HepG2 (cell line): ENCODE measurements around the gene FGD2. TPM values are rescaled to one million over a fixed set of nuclear protein-coding genes. Genes with fewer than 3 reads are reported as not detected.

ENCODE experiments used
- ARNT ChIP-seq: fragments of 450-650 bp; IDR thresholded peaks from 2 replicates; pipeline ENCODE4 v1.6.1; 2017
- FUBP1 ChIP-seq: sonication (generic); formaldehyde crosslinking; IDR thresholded peaks from 2 replicates; pipeline ENCODE4 v1.5.1; 2020; ENCODE audit warnings: missing genetic modification reagents, mild to moderate bottlenecking, borderline replicate concordance
- PLRG1 ChIP-seq: fragments of 450-650 bp; conservative IDR thresholded peaks from 2 replicates; pipeline ENCODE4 v1.6.1; 2016
- RARG ChIP-seq: sonication (generic); formaldehyde crosslinking; IDR thresholded peaks from 2 replicates; pipeline ENCODE4 v1.4.0; 2020; ENCODE audit warnings: low read depth, mild to moderate bottlenecking, missing genetic modification reagents
- SMAD9 ChIP-seq: sonication (generic); formaldehyde crosslinking; IDR thresholded peaks from 2 replicates; pipeline ENCODE4 v1.5.1; 2020; ENCODE audit warnings: mild to moderate bottlenecking, missing genetic modification reagents
- SOX6 ChIP-seq, 2 experiments: fragments of 450-650 bp in 1 of 2; sonication (generic) in 1 of 2; formaldehyde crosslinking in 1 of 2; IDR thresholded peaks; 2 replicates each; pipeline versions ENCODE4 v1.4.0 to v1.6.1; 2017 to 2020; ENCODE audit warnings: antibody characterized with exemption in 1 of 2, mild to moderate bottlenecking in 1 of 2, missing genetic modification reagents in 1 of 2
- TBX3 ChIP-seq: fragments of 450-650 bp; IDR thresholded peaks from 2 replicates; pipeline ENCODE4 v1.6.1; 2017; ENCODE audit warnings: antibody characterized with exemption, mild to moderate bottlenecking, inconsistent platforms, borderline replicate concordance
- THRA ChIP-seq: sonication (generic); formaldehyde crosslinking; IDR thresholded peaks from 2 replicates; pipeline ENCODE4 v1.4.0; 2020; ENCODE audit warnings: missing genetic modification reagents, borderline replicate concordance
- ZBTB1 ChIP-seq: sonication (generic); formaldehyde crosslinking; IDR thresholded peaks from 2 replicates; pipeline ENCODE4 v1.4.0; 2020; ENCODE audit warnings: missing genetic modification reagents, borderline replicate concordance
- ZBTB21 ChIP-seq: sonication (generic); formaldehyde crosslinking; IDR thresholded peaks from 2 replicates; pipeline ENCODE4 v1.4.0; 2020; ENCODE audit warnings: missing genetic modification reagents
- ZBTB3 ChIP-seq: sonication (generic); formaldehyde crosslinking; IDR thresholded peaks from 2 replicates; pipeline ENCODE4 v1.4.0; 2020; ENCODE audit warnings: low read depth, mild to moderate bottlenecking, moderate library complexity, missing genetic modification reagents, borderline replicate concordance
- ZEB1 ChIP-seq: IDR thresholded peaks from 2 replicates; pipeline ENCODE4 v1.6.1; 2012; ENCODE audit warnings: mild to moderate bottlenecking, low read depth, inconsistent platforms; ENCODE audit not compliant: insufficient replicate concordance
- ZFP41 ChIP-seq: sonication (generic); formaldehyde crosslinking; IDR thresholded peaks from 2 replicates; pipeline ENCODE4 v1.4.0; 2020; ENCODE audit warnings: mild to moderate bottlenecking, missing genetic modification reagents, borderline replicate concordance
- ZNF124 ChIP-seq: sonication (generic); formaldehyde crosslinking; IDR thresholded peaks from 2 replicates; pipeline ENCODE4 v1.4.0; 2020; ENCODE audit warnings: missing genetic modification reagents
- ZNF205 ChIP-seq: IDR thresholded peaks from 2 replicates; pipeline ENCODE4 v1.6.1; 2018; ENCODE audit warnings: missing biosample characterization, missing genetic modification reagents
- ZNF207 ChIP-seq: fragments of 450-650 bp; IDR thresholded peaks from 2 replicates; pipeline ENCODE4 v1.6.1; 2016; ENCODE audit warnings: antibody characterized with exemption, borderline replicate concordance
- ZNF446 ChIP-seq: sonication (generic); formaldehyde crosslinking; IDR thresholded peaks from 2 replicates; pipeline ENCODE4 v1.5.0; 2020; ENCODE audit warnings: mild to moderate bottlenecking, missing genetic modification reagents
- ZNF513 ChIP-seq: sonication (generic); formaldehyde crosslinking; conservative IDR thresholded peaks from 2 replicates; pipeline ENCODE4 v1.5.0; 2020; ENCODE audit warnings: missing genetic modification reagents
- ZNF792 ChIP-seq: IDR thresholded peaks from 2 replicates; pipeline ENCODE4 v1.6.1; 2016
- polyA plus RNA-seq, 8 experiments: library from polyadenylated mRNA; depleted of rRNA in 3 of 8; stranded (reverse) in 7 of 8; unstranded in 1 of 8; fragments of >200 nt; fragmentation: Illumina TruSeq in 4 of 8; extraction: Trizol in 4 of 8; gene quantifications; 2 replicates each; pipeline versions ENCODE4 v1.2.1 to v1.2.3, GENCODE V29; 2011 to 2016; ENCODE audit warnings: low read depth in 4 of 8, missing spikeins in 1 of 8, mixed read lengths in 1 of 8; ENCODE audit not compliant: insufficient read depth in 1 of 8
- total RNA-seq, 5 experiments: library from RNA; depleted of rRNA; stranded (reverse); fragments of >200 nt; fragmentation: Illumina TruSeq; extraction: Trizol; gene quantifications; 2 replicates each; pipeline ENCODE4 v1.2.3, GENCODE V29; 2016; ENCODE audit warnings: low read depth in 1 of 5
- TF ChIP-seq, protein P1 (sequence below): IDR thresholded peaks from 2 replicates; pipeline ENCODE4 v1.6.1; 2016; ENCODE audit warnings: missing compliant biosample characterization, missing genetic modification reagents, borderline replicate concordance
- TF ChIP-seq, protein P2 (sequence below): sonication (generic); formaldehyde crosslinking; conservative IDR thresholded peaks from 2 replicates; pipeline ENCODE4 v1.8.0; 2022; ENCODE audit warnings: mild to moderate bottlenecking, moderate library complexity, missing genetic modification reagents

FGD2 gene
- total and polyA plus RNA-seq, 2 of the 13 experiments (the other 11 are each of a cell fraction or from before 2014, with no cell fraction given) = not detected

GRCh38 chr6:37018198-37019064 is 13.0 kb downstream of the FGD2 start (continued):
- TF ChIP-seq ZBTB3 (CRISPR knock-in tag) = no peak
- no peak for TF ChIP-seq ZEB1
- TF ChIP-seq ZBTB1 (CRISPR knock-in tag) = no peak
- no peak for TF ChIP-seq ZNF205
- TF ChIP-seq ARNT = no peak
- 0 out of 2 replicates have a peak, but pooled peaks have one; percentile 17 for TF ChIP-seq RARG (CRISPR knock-in tag)
- no peak for TF ChIP-seq ZFP41 (CRISPR knock-in tag)
- no peak for TF ChIP-seq ZBTB21 (CRISPR knock-in tag)
- TF ChIP-seq ZNF513 (CRISPR knock-in tag) = no peak
- TF ChIP-seq ZNF207 = no peak
- TF ChIP-seq SMAD9 (CRISPR knock-in tag) = no peak
- TF ChIP-seq SOX6 (IDR thresholded peaks at IDR 0.05) = no peak
- 0 out of 2 replicates have a peak, but pooled peaks have one; percentile 34 for TF ChIP-seq SOX6 (CRISPR knock-in tag; IDR thresholded peaks at IDR 0.05)
- TF ChIP-seq ZNF446 = no peak
- TF ChIP-seq THRA (CRISPR knock-in tag) = peak; percentile 15; the same call in 1 of the 2 replicates
- no peak for TF ChIP-seq PLRG1
- no peak for TF ChIP-seq ZNF124 (CRISPR knock-in tag)
- TF ChIP-seq ZNF792 (CRISPR knock-in tag) = 0 out of 2 replicates have a peak, but pooled peaks have one; percentile 27
- TF ChIP-seq TBX3 = no peak
- TF ChIP-seq FUBP1 (CRISPR knock-in tag) = no peak
- TF ChIP-seq, protein P1, sequence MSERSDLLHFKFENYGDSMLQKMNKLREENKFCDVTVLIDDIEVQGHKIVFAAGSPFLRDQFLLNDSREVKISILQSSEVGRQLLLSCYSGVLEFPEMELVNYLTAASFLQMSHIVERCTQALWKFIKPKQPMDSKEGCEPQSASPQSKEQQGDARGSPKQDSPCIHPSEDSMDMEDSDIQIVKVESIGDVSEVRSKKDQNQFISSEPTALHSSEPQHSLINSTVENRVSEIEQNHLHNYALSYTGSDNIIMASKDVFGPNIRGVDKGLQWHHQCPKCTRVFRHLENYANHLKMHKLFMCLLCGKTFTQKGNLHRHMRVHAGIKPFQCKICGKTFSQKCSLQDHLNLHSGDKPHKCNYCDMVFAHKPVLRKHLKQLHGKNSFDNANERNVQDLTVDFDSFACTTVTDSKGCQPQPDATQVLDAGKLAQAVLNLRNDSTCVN (CRISPR knock-in tag) = 0 out of 2 replicates have a peak, but pooled peaks have one; percentile 39
- TF ChIP-seq, protein P2, sequence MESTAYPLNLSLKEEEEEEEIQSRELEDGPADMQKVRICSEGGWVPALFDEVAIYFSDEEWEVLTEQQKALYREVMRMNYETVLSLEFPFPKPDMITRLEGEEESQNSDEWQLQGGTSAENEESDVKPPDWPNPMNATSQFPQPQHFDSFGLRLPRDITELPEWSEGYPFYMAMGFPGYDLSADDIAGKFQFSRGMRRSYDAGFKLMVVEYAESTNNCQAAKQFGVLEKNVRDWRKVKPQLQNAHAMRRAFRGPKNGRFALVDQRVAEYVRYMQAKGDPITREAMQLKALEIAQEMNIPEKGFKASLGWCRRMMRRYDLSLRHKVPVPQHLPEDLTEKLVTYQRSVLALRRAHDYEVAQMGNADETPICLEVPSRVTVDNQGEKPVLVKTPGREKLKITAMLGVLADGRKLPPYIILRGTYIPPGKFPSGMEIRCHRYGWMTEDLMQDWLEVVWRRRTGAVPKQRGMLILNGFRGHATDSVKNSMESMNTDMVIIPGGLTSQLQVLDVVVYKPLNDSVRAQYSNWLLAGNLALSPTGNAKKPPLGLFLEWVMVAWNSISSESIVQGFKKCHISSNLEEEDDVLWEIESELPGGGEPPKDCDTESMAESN = peak; percentile 57; the same call in 1 of the 2 replicates
